Thyroid gland (tissue), 4 donors: ENCODE data around the gene E2F4.
A peak's percentile ranks its signal among the peaks of the same experiment; 100 is the strongest.

Experiments used
- CTCF ChIP-seq, 6 experiments: fragments of 200-600 bp in 3 of 6; fragments of 450-650 bp in 3 of 6; sonication (generic) in 3 of 6; IDR thresholded peaks; one replicate each; pipeline ENCODE4 v1.5.1; 2016 to 2019; ENCODE audit warnings: antibody characterized with exemption in 6 of 6, mild to moderate bottlenecking in 2 of 6, inconsistent platforms in 1 of 6, moderate library complexity in 1 of 6
- POLR2A ChIP-seq, 2 donors: fragments of 450-650 bp; IDR thresholded peaks; one replicate each; pipeline ENCODE4 v1.6.1; 2017; ENCODE audit warnings: antibody characterized with exemption in 2 of 2, mild to moderate bottlenecking in 2 of 2, moderate library complexity in 1 of 2

- TF ChIP-seq CTCF (IDR thresholded peaks at IDR 0.05) (no peak), POLR2A (IDR thresholded peaks at IDR 0.05) (peak; percentile 42 to 81)
Measured at GRCh38 chr16:67247192-67248072, 55.5 kb downstream of the E2F4 start, which contains the start of gene FHOD1.
